ENCODE results near the gene SCYGR3.
"Not testable (repeated sequence)": the region's sequence is repeated elsewhere in the genome, so short reads cannot be mapped to it uniquely, and the experiment has no call there.

Gene SCYGR3

DNA sequence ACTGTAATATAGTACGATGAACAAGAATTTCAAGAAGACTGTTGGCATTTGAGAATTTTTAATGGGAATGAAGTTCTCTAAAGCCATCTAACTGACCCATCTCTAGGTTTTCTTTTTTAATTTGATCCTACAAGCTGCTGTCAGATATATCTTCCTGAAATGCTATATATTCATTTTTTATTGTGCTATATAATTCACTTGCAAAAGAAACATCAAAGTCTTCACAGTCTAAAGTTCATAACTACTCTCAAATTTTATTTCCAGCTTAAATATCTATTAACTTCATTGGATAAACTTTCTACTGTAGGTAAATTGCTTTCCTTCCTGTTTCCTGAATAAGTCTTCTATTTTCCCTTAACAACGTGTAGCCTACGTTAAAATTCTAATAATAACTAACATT lies 12.3 kb downstream of the SCYGR3 start:
- no peak overlapping the region for H3K4me2 ChIP-seq (ENCODE audit: low read length)
- H2AFZ ChIP-seq (ENCODE audit: low read depth, low read length), result no peak overlapping the region
- no peaks in the 10 kb centered on the region for H3K79me2 ChIP-seq (ENCODE audit: low read length)
- H4K20me1 ChIP-seq (ENCODE audit: insufficient read depth, low read length), result no peaks in the 10 kb centered on the region
- no peak for TF ChIP-seq EZH2phosphoT487 (IDR thresholded peaks at IDR 0.05; ENCODE audit: low read depth)
- TF ChIP-seq, protein P1, sequence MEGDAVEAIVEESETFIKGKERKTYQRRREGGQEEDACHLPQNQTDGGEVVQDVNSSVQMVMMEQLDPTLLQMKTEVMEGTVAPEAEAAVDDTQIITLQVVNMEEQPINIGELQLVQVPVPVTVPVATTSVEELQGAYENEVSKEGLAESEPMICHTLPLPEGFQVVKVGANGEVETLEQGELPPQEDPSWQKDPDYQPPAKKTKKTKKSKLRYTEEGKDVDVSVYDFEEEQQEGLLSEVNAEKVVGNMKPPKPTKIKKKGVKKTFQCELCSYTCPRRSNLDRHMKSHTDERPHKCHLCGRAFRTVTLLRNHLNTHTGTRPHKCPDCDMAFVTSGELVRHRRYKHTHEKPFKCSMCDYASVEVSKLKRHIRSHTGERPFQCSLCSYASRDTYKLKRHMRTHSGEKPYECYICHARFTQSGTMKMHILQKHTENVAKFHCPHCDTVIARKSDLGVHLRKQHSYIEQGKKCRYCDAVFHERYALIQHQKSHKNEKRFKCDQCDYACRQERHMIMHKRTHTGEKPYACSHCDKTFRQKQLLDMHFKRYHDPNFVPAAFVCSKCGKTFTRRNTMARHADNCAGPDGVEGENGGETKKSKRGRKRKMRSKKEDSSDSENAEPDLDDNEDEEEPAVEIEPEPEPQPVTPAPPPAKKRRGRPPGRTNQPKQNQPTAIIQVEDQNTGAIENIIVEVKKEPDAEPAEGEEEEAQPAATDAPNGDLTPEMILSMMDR (IDR thresholded peaks at IDR 0.05; ENCODE audit: low read depth, low read length), result no peak
- H3K36me3 ChIP-seq (replicated peaks; ENCODE audit: low read depth, low read length), result no peaks in the 10 kb centered on the region
- H3K4me1 ChIP-seq (ENCODE audit: low read length), result no peaks in the 10 kb centered on the region; the same call in 1 of the 2 replicates
- H3K9me3 ChIP-seq (ENCODE audit: insufficient read depth, low read length), result no peaks in the 10 kb centered on the region
- H3K27ac ChIP-seq (ENCODE audit: low read length), result no peak overlapping the region
- H3K4me3 ChIP-seq (ENCODE audit: low read length), result no peak overlapping the region
- H3K9ac ChIP-seq (ENCODE audit: low read length), result no peak overlapping the region
- H3K27me3 ChIP-seq (ENCODE audit: low read depth, low read length), result no peaks in the 10 kb centered on the region

DNA sequence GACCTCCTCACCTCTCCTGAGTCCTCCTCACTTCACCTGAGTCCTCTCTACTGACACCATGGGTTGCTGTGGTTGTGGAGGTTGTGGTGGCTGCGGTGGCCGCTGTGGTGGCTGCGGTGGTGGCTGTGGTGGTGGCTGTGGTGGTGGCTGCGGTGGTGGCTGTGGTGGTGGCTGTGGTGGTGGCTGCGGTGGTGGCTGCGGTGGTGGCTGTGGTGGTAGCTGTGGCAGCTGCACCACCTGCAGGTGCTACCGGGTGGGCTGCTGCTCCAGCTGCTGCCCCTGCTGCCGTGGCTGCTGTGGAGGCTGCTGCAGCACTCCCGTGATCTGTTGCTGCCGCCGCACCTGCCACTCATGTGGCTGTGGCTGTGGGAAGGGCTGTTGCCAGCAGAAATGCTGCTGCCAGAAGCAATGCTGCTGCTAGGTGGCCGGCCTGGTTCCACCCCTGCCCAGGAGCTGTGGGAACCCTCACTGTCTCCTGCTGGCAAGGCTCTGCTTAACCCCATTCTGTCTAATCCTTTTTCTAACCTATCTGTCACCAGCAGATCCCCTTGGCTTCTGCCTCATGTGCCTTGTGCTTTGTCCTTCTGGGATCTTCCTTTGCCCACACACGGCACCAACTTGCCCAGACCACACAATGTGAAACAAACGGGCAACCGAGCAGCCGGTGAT lies 15.7 kb downstream of the SCYGR3 start, which contains the start of gene SCYGR2:
Gene SCYGR2, plus strand, starts transcription at position 59 of the 669 bp plus-strand sequence. Its CDS starts 0 bp downstream, at position 59.
- H4K20me1 ChIP-seq (ENCODE audit: insufficient read depth, low read length); H3K36me3 ChIP-seq (replicated peaks; ENCODE audit: low read depth, low read length); H3K4me3 ChIP-seq (ENCODE audit: low read length); H2AFZ ChIP-seq (ENCODE audit: low read depth, low read length); H3K9ac ChIP-seq (ENCODE audit: low read length); H3K79me2 ChIP-seq (ENCODE audit: low read length); H3K9me3 ChIP-seq (ENCODE audit: insufficient read depth, low read length); H3K4me2 ChIP-seq (ENCODE audit: low read length); H3K4me1 ChIP-seq (ENCODE audit: low read length); H3K27me3 ChIP-seq (ENCODE audit: low read depth, low read length); H3K27ac ChIP-seq (ENCODE audit: low read length): not testable (repeated sequence)

DNA sequence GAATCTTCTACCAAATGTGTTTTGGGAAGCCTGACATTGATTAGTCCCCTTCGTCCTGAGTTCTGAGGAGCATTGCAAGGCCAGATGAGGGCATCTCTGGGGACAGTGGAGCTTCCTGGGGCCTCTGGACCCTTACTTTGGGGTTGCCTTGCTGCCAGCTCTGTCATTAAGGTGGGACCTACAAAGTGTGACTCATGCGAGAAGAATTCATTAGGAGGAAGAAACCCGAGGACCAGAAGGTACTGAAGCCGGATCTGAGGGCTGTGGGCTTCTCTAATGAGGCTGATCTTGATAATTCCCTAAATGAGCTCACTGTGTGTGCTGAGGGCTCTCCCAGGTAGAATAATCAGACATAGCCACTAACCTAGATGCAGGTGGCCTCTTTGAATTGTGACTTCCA lies 16.6 kb downstream of the SCYGR3 start:
- Histone ChIP-seq H3K4me3 (ENCODE audit: low read length) (no peak overlapping the region), H3K36me3 (replicated peaks; ENCODE audit: low read depth, low read length) (no peaks in the 10 kb centered on the region), H2AFZ (ENCODE audit: low read depth, low read length) (no peak overlapping the region), H3K27ac (ENCODE audit: low read length) (no peak overlapping the region), H3K4me2 (ENCODE audit: low read length) (no peak overlapping the region), H3K9ac (ENCODE audit: low read length) (no peak overlapping the region), H3K27me3 (ENCODE audit: low read depth, low read length) (no peaks in the 10 kb centered on the region), H4K20me1 (ENCODE audit: insufficient read depth, low read length) (no peaks in the 10 kb centered on the region), H3K9me3 (ENCODE audit: insufficient read depth, low read length) (no peaks in the 10 kb centered on the region), H3K79me2 (ENCODE audit: low read length) (no peaks in the 10 kb centered on the region), H3K4me1 (ENCODE audit: low read length) (no peaks in the 10 kb centered on the region)
- TF ChIP-seq EZH2phosphoT487 (IDR thresholded peaks at IDR 0.05; ENCODE audit: low read depth), result no peak
- TF ChIP-seq, protein P1 (IDR thresholded peaks at IDR 0.05; ENCODE audit: low read depth, low read length), result no peak

DNA sequence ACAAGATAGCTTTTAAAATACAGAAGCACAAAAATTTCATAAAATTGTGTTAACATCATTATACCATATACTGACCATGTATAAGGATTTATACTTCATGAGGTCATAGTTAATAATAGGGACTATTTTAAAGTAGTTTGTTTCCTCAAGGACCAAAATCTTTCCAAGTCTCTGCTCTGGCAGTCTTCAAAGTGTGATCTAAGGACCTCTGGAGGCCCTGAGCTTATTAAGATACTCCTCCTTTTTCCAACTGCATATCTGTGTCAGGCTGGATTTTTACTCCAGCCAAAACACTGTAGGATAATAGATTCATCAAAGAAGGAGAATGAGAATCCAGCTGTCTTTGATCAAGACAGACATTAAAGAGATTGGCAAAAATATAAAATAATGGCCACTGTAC lies 17.6 kb downstream of the SCYGR3 start:
- no peak overlapping the region for H3K4me3 ChIP-seq (ENCODE audit: low read length)
- H3K9ac ChIP-seq (ENCODE audit: low read length), result no peak overlapping the region
- H3K4me2 ChIP-seq (ENCODE audit: low read length), result no peak overlapping the region
- no peak overlapping the region for H3K27ac ChIP-seq (ENCODE audit: low read length)
- H2AFZ ChIP-seq (ENCODE audit: low read depth, low read length), result no peak overlapping the region
- no peaks in the 10 kb centered on the region for H3K9me3 ChIP-seq (ENCODE audit: insufficient read depth, low read length)
- no peaks in the 10 kb centered on the region for H3K4me1 ChIP-seq (ENCODE audit: low read length)
- H3K27me3 ChIP-seq (ENCODE audit: low read depth, low read length), result no peaks in the 10 kb centered on the region
- H3K36me3 ChIP-seq (replicated peaks; ENCODE audit: low read depth, low read length), result no peaks in the 10 kb centered on the region
- TF ChIP-seq, protein P1 (IDR thresholded peaks at IDR 0.05; ENCODE audit: low read depth, low read length), result no peak
- TF ChIP-seq EZH2phosphoT487 (IDR thresholded peaks at IDR 0.05; ENCODE audit: low read depth), result no peak
- no peaks in the 10 kb centered on the region for H3K79me2 ChIP-seq (ENCODE audit: low read length)
- no peaks in the 10 kb centered on the region for H4K20me1 ChIP-seq (ENCODE audit: insufficient read depth, low read length)

Measured in OCI-LY3 (cell line).